GM19238 (cell line): Measurements from ENCODE around the gene SIGMAR1.
A peak's percentile ranks its signal among the peaks of the same experiment; 100 is the strongest.

Experiments used
- DNase-seq: peaks from one replicate; pipeline ENCODE4 v3.0.0; 2011; ENCODE audit warnings: low spot score; ENCODE audit not compliant: insufficient read length

The SIGMAR1 gene

GRCh38 chr9:34637356-34638137 is at the start of gene SIGMAR1:
Gene SIGMAR1 (minus strand): TSS chr9:34637787. CDS start chr9:34637697, 90 bp downstream.
- peak; percentile 88 for DNase-seq

GRCh38 chr9:34686732-34687131 is 49.1 kb upstream of the SIGMAR1 start:
- DNase-seq, result no peak

GRCh38 chr9:34686231-34686630 is 48.6 kb upstream of the SIGMAR1 start:
- DNase-seq, result no peak

- DNase-seq, result no peak
Observed at GRCh38 chr9:34685591-34685990, 48.0 kb upstream of the SIGMAR1 start.

- no peak for DNase-seq
Observed at GRCh38 chr9:34684816-34685215, 47.2 kb upstream of the SIGMAR1 start.

- DNase-seq, result no peak
Observed at GRCh38 chr9:34684145-34684544, 46.6 kb upstream of the SIGMAR1 start.

GRCh38 chr9:34675869-34676268 is 38.3 kb upstream of the SIGMAR1 start:
- no peak for DNase-seq

- DNase-seq, result peak; percentile 56
Observed at GRCh38 chr9:34675048-34675714, 37.6 kb upstream of the SIGMAR1 start.

- DNase-seq, result no peak
Observed at GRCh38 chr9:34674440-34674839, 36.9 kb upstream of the SIGMAR1 start.

- DNase-seq, result no peak
Observed at GRCh38 chr9:34671307-34671706, 33.7 kb upstream of the SIGMAR1 start.

GRCh38 chr9:34669809-34670562 is 32.4 kb upstream of the SIGMAR1 start:
- no peak for DNase-seq

GRCh38 chr9:34665381-34666250 is 28.0 kb upstream of the SIGMAR1 start:
- DNase-seq, result peak; percentile 78

GRCh38 chr9:34665067-34665380 is 27.4 kb upstream of the SIGMAR1 start:
- DNase-seq, result no peak

GRCh38 chr9:34664281-34665066 is 26.9 kb upstream of the SIGMAR1 start:
- DNase-seq, result peak; percentile 61

- DNase-seq, result no peak
Observed at GRCh38 chr9:34663303-34663605, 25.7 kb upstream of the SIGMAR1 start.

- no peak for DNase-seq
Observed at GRCh38 chr9:34662526-34663302, 25.1 kb upstream of the SIGMAR1 start, which contains the start of gene CCL27. Gene CCL27 (minus strand): TSS chr9:34662657. CDS start chr9:34662633, 24 bp downstream.

- no peak for DNase-seq
Observed at GRCh38 chr9:34659592-34660253, 22.1 kb upstream of the SIGMAR1 start.

GRCh38 chr9:34658461-34658860 is 20.9 kb upstream of the SIGMAR1 start:
- DNase-seq, result no peak

GRCh38 chr9:34656992-34657391 is 19.4 kb upstream of the SIGMAR1 start:
- DNase-seq, result no peak
